ENCODE data around the gene HOXC5. TPM values are rescaled to one million over a fixed set of nuclear protein-coding genes. Genes with fewer than 3 reads are reported as not detected.

The HOXC5 gene
- total RNA-seq, 5 donors from 2014 or later (not counting 1 experiment from before 2014, with no cell fraction given), result not detected

DNA sequence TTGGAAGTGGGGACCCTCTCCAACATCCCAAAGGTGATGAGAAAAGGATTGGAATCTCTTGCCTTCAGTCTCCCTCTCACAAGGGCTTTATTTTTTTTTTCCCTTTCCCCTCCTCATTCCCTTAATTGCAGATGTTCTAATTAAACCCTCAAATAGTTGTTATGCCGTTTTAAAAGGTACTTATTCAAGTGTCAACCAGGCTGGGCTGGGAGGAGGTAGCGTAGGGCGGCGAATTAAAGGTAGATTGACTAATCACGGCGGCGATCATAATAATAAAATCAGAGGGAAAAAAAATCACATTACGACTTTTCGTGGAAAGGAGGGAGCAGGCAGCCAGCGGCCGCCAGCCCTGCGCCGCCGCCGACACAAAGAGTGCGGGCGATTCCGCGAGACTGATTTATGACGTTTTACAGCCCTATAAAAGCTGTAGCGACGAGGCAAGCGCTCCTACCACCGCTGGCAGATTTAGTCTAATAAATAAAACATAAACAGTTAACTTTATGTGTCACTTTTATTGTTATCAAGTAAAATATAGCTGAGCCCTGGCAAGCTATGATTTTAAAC lies 19.1 kb downstream of the HOXC5 start:
- no peak for DNase-seq
- H3K4me1 Mint-ChIP-seq, result peaks cover 38 to 46% (median 44%) of the 10 kb centered on the region in 3 donors
- H3K9me3 Mint-ChIP-seq, result no peaks in the 10 kb centered on the region
- Histone ChIP-seq H3K27me3 (replicated peaks in 1 of 2; ENCODE audit: control insufficient read depth in 2 of 2, extremely low read depth in 1 of 2, insufficient read depth in 2 of 2, low read length in 1 of 2) (peaks cover 33 to 69% of the 10 kb centered on the region in 2 experiments), H3K4me1 (ENCODE audit: control insufficient read depth in 1 of 2, extremely low read depth in 1 of 2, insufficient read depth in 2 of 2, low read length in 2 of 2) (peaks cover 4 to 52% of the 10 kb centered on the region in 2 experiments), H3K4me3 (ENCODE audit: control insufficient read depth in 1 of 2, extremely low read depth in 1 of 2, low read length in 1 of 2) (no peak overlapping the region), H3K27ac (ENCODE audit: low read length) (no peak overlapping the region), H3K9me3 (no peaks in the 10 kb centered on the region), H3K36me3 (ENCODE audit: control insufficient read depth in 2 of 2, extremely low read depth in 1 of 2, insufficient read depth in 1 of 2, low read length in 1 of 2) (no peaks in the 10 kb centered on the region)
- WGBS (ENCODE audit: insufficient coverage), result 25% methylated on average over 12 of the region's 24 CpGs
- H3K4me3 Mint-ChIP-seq, result peak overlapping the region in 1 of 3 donors; percentile 59
- H3K27me3 Mint-ChIP-seq, result peaks cover 74 to 91% of the 10 kb centered on the region in 2 donors
- ATAC-seq (replicated peaks in 1 of 4), result no peak
- no peak overlapping the region for H3K27ac Mint-ChIP-seq
- no peaks in the 10 kb centered on the region for H3K36me3 Mint-ChIP-seq
- ChIA-PET CTCF (interaction anchor here (0.6 to 1.5 kb wide), 6 partner anchors 13 to 911 kb away, joined by 3 to 4 read pairs (median 3); partner anchors contain the start of genes HOXC5 (in 1 of the 2) and HOXC6 (in 1 of the 2)), POLR2A (no interaction called here)

DNA sequence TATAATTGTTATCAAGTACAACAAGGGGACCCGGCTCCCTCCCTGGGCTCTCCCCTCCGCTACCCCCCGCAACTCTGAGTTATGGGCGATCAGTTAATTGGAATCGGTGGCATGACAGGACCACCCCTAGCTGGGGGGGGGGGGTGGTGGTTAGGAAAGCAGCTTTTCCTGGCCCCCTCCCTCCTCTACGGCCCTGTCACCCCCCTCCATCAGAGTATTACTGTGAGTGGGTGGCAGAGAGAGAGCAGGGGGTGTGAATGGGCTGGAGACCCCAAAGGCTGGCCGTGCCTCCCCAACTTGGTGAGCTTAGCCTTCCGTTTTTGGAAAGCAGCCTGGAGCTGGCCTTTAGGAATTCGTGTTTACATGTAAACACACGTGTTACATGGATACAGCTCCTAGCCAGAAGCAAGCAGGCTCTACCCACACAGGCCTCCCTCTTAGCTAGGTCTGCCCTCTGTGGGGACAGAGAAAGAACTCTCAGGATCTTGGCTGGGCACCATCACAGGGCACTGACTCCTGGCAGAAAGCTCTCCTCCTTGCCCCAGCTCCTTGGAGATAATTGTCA lies 19.7 kb downstream of the HOXC5 start:
- peaks cover 4 to 46% of the 10 kb centered on the region in 2 experiments for H3K4me1 ChIP-seq (ENCODE audit: control insufficient read depth in 1 of 2, extremely low read depth in 1 of 2, insufficient read depth in 2 of 2, low read length in 2 of 2)
- H3K36me3 ChIP-seq (ENCODE audit: control insufficient read depth in 2 of 2, extremely low read depth in 1 of 2, insufficient read depth in 1 of 2, low read length in 1 of 2), result no peaks in the 10 kb centered on the region
- ChIA-PET POLR2A (no interaction called here), CTCF (interaction anchor here (0.6 to 1.5 kb wide), 8 partner anchors 13 to 910 kb away, joined by 3 to 5 read pairs (median 3); partner anchors contain the start of genes COPZ1 (in 1 of the 2), HOXC5 (in 1 of the 2) and HOXC6 (in 1 of the 2))
- ATAC-seq (replicated peaks in 1 of 4) (peak in 1 of 4 experiments; percentile 23), DNase-seq (no peak)
- peak overlapping the region in 1 of 2 donors; percentile 39 for H3K27ac Mint-ChIP-seq
- H3K4me3 ChIP-seq (ENCODE audit: control insufficient read depth in 1 of 2, extremely low read depth in 1 of 2, low read length in 1 of 2), result peak overlapping the region; percentile 46 to 59
- no peaks in the 10 kb centered on the region for H3K9me3 Mint-ChIP-seq
- H3K4me3 Mint-ChIP-seq, result peak overlapping the region; percentile 59 to 65 (median 59)
- no peaks in the 10 kb centered on the region for H3K9me3 ChIP-seq
- WGBS (ENCODE audit: insufficient coverage), result 49% methylated on average over 4 of the region's 10 CpGs
- H3K27me3 Mint-ChIP-seq, result peaks cover 76 to 91% of the 10 kb centered on the region in 2 donors
- H3K4me1 Mint-ChIP-seq, result peaks cover 36 to 45% (median 44%) of the 10 kb centered on the region in 3 donors
- peaks cover 38 to 64% of the 10 kb centered on the region in 2 experiments for H3K27me3 ChIP-seq (replicated peaks in 1 of 2; ENCODE audit: control insufficient read depth in 2 of 2, extremely low read depth in 1 of 2, insufficient read depth in 2 of 2, low read length in 1 of 2)
- no peaks in the 10 kb centered on the region for H3K36me3 Mint-ChIP-seq
- peak overlapping the region; percentile 74 for H3K27ac ChIP-seq (ENCODE audit: low read length)

DNA sequence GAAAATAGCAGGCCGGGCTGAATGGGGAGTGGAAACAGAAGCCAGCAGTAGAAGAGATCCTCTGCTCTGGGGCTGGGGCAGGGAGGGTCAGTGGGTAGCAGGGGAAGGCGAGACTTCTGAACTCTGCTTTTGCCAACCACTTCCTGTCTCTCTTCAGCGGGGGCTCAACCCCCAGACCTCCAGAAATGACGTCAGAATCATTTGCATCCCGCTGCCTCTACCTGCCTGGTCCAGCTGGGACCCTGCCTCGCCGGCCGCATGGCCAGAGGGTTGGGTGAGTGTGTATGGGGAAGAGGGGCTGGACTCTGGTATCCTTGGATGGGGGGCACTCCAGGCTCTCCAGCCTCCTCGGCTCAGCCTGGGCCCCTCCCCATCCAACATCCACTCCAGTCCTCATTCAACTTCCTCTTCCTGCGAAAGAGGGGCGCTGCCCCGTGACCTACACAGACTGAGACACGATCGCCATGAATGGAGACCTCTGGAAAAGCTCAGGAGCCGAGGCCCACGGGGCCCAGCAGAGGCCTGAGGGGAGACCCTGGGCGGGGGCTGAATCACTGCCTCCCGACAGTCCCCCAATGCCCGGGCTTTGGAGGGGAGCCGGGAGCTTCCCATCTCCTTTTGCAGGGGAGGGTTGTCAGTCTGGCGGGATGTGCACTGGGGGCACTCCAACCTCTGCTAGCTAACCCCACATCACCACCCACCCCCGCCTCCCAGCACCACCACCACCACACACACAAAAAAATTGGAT lies 20.3 kb downstream of the HOXC5 start:
- CTCF ChIA-PET, result interaction anchor here (0.5 to 1.5 kb wide), 9 partner anchors 12 to 272 kb away, joined by 3 to 6 read pairs (median 3); partner anchors contain the start of genes COPZ1 (in 1 of the 2) and HOXC5 (in 1 of the 2)
- Mint-ChIP-seq H3K4me3 (peak overlapping the region; percentile 59 to 76 (median 65)), H3K9me3 (no peaks in the 10 kb centered on the region), H3K36me3 (no peaks in the 10 kb centered on the region), H3K27me3 (peaks cover 72 to 90% of the 10 kb centered on the region in 2 donors), H3K4me1 (peaks cover 34 to 44% (median 41%) of the 10 kb centered on the region in 3 donors), H3K27ac (peak overlapping the region in 1 of 2 donors; percentile 39)
- H3K27me3 ChIP-seq (replicated peaks in 1 of 2; ENCODE audit: control insufficient read depth in 2 of 2, extremely low read depth in 1 of 2, insufficient read depth in 2 of 2, low read length in 1 of 2), result peaks cover 34 to 62% of the 10 kb centered on the region in 2 experiments
- peak in 3 of 35 experiments; percentile 22 to 53 (median 24) for DNase-seq
- H3K4me1 ChIP-seq (ENCODE audit: control insufficient read depth in 1 of 2, extremely low read depth in 1 of 2, insufficient read depth in 2 of 2, low read length in 2 of 2), result peaks cover 4 to 41% of the 10 kb centered on the region in 2 experiments
- 0% methylated on average over 4 of the region's 22 CpGs for WGBS (ENCODE audit: insufficient coverage)
- H3K27ac ChIP-seq (ENCODE audit: low read length), result peak overlapping the region; percentile 74
- ATAC-seq (replicated peaks in 1 of 4), result peak; percentile 29 to 52 (median 43)
- peak overlapping the region; percentile 46 to 59 for H3K4me3 ChIP-seq (ENCODE audit: control insufficient read depth in 1 of 2, extremely low read depth in 1 of 2, low read length in 1 of 2)
- no peaks in the 10 kb centered on the region for H3K9me3 ChIP-seq
- H3K36me3 ChIP-seq (ENCODE audit: control insufficient read depth in 2 of 2, extremely low read depth in 1 of 2, insufficient read depth in 1 of 2, low read length in 1 of 2), result no peaks in the 10 kb centered on the region
- POLR2A ChIA-PET, result no interaction called here

DNA sequence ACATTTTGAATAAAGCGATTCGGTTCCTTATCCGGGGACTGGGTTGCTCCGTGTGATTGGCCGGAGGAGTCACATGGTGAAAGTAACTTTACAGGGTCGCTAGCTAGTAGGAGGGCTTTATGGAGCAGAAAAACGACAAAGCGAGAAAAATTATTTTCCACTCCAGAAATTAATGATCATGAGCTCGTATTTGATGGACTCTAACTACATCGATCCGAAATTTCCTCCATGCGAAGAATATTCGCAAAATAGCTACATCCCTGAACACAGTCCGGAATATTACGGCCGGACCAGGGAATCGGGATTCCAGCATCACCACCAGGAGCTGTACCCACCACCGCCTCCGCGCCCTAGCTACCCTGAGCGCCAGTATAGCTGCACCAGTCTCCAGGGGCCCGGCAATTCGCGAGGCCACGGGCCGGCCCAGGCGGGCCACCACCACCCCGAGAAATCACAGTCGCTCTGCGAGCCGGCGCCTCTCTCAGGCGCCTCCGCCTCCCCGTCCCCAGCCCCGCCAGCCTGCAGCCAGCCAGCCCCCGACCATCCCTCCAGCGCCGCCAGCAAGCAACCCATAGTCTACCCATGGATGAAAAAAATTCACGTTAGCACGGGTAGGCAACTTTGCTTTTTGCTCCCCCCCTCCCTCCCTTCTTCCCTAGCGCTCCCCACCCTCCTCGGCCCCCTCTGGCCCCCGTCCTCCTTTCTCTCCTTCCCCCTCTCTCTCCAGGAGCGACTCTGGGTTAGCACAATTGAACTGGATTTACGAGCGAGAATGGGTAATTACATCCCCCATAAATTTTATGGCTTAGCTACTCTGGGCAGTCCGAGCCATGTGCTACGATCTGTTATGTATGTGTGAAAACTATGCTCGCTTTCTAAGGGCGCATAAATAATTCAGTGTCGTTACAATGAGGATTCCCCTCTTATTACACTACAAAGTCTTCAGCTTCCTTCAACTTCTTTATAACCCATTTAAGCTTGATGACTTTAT lies 21.2 kb downstream of the HOXC5 start, which contains the start of gene HOXC4:
TSS of gene HOXC4 (plus strand) at position 85 of the 991 bp plus-strand sequence. CDS start at position 173, 88 bp downstream.
- peak in 10 of 35 experiments; percentile 10 to 55 (median 28) for DNase-seq
- peak within 1 kb of the TSS; percentile 74 for H3K27ac ChIP-seq (ENCODE audit: low read length)
- H3K27me3 Mint-ChIP-seq, result peaks cover 70 to 90% of the 10 kb centered on the region in 2 donors
- H3K4me1 Mint-ChIP-seq, result peaks cover 34 to 44% (median 41%) of the 10 kb centered on the region in 3 donors
- H3K4me1 ChIP-seq (ENCODE audit: control insufficient read depth in 1 of 2, extremely low read depth in 1 of 2, insufficient read depth in 2 of 2, low read length in 2 of 2), result peaks cover 4 to 41% of the 10 kb centered on the region in 2 experiments
- ATAC-seq (replicated peaks in 1 of 4), result peak; percentile 58 to 67 (median 60)
- CTCF ChIA-PET, result interaction anchor here (0.6 to 1.1 kb wide), 8 partner anchors 17 to 438 kb away, joined by 3 to 6 read pairs (median 4); partner anchors contain the start of gene COPZ1 (in 1 of the 2)
- H3K36me3 Mint-ChIP-seq, result no peaks in the 10 kb centered on the region
- no peaks in the 10 kb centered on the region for H3K36me3 ChIP-seq (ENCODE audit: control insufficient read depth in 2 of 2, extremely low read depth in 1 of 2, insufficient read depth in 1 of 2, low read length in 1 of 2)
- WGBS (ENCODE audit: insufficient coverage), result 4% methylated on average over 33 of the region's 52 CpGs
- H3K4me3 Mint-ChIP-seq, result peak within 1 kb of the TSS; percentile 59 to 76 (median 65)
- H3K27ac Mint-ChIP-seq, result peak within 1 kb of the TSS in 1 of 2 donors; percentile 39
- peaks cover 28 to 60% of the 10 kb centered on the region in 2 experiments for H3K27me3 ChIP-seq (replicated peaks in 1 of 2; ENCODE audit: control insufficient read depth in 2 of 2, extremely low read depth in 1 of 2, insufficient read depth in 2 of 2, low read length in 1 of 2)
- H3K4me3 ChIP-seq (ENCODE audit: control insufficient read depth in 1 of 2, extremely low read depth in 1 of 2, low read length in 1 of 2), result peak within 1 kb of the TSS; percentile 46 to 59
- H3K9me3 ChIP-seq, result no peaks in the 10 kb centered on the region
- H3K9me3 Mint-ChIP-seq, result no peaks in the 10 kb centered on the region
- POLR2A ChIA-PET, result interaction anchor here in 1 of 2 donors (0.6 kb wide), 1 partner anchor 84 kb away, joined by 3 read pairs; no protein-coding TSS in a partner anchor

DNA sequence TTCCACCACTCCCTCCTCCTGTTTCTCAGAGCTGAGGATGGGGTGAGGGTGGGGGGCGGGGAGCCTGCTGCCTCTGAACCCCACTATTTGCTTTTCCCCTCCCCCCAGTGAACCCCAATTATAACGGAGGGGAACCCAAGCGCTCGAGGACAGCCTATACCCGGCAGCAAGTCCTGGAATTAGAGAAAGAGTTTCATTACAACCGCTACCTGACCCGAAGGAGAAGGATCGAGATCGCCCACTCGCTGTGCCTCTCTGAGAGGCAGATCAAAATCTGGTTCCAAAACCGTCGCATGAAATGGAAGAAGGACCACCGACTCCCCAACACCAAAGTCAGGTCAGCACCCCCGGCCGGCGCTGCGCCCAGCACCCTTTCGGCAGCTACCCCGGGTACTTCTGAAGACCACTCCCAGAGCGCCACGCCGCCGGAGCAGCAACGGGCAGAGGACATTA lies 21.9 kb downstream of the HOXC5 start:
- ATAC-seq (replicated peaks in 1 of 4) (no peak), DNase-seq (no peak)
- no peak overlapping the region for H3K4me3 ChIP-seq (ENCODE audit: control insufficient read depth in 1 of 2, extremely low read depth in 1 of 2, low read length in 1 of 2)
- peaks cover 71 to 90% of the 10 kb centered on the region in 2 donors for H3K27me3 Mint-ChIP-seq
- H3K4me1 ChIP-seq (ENCODE audit: control insufficient read depth in 1 of 2, extremely low read depth in 1 of 2, insufficient read depth in 2 of 2, low read length in 2 of 2), result peaks cover 4 to 41% of the 10 kb centered on the region in 2 experiments
- no peaks in the 10 kb centered on the region for H3K9me3 Mint-ChIP-seq
- H3K4me1 Mint-ChIP-seq, result peaks cover 33 to 43% (median 40%) of the 10 kb centered on the region in 3 donors
- H3K9me3 ChIP-seq, result no peaks in the 10 kb centered on the region
- H3K36me3 ChIP-seq (ENCODE audit: control insufficient read depth in 2 of 2, extremely low read depth in 1 of 2, insufficient read depth in 1 of 2, low read length in 1 of 2), result no peaks in the 10 kb centered on the region
- WGBS (ENCODE audit: insufficient coverage), result 19% methylated on average over 8 of the region's 24 CpGs
- ChIA-PET POLR2A (interaction anchor here in 1 of 2 donors (0.6 kb wide), 1 partner anchor 83 kb away, joined by 3 read pairs; no protein-coding TSS in a partner anchor), CTCF (interaction anchor here in 1 of 2 donors (0.6 to 0.7 kb wide), 2 partner anchors 153 to 438 kb away, joined by 3 to 4 read pairs; no protein-coding TSS in a partner anchor)
- H3K4me3 Mint-ChIP-seq, result peak overlapping the region in 2 of 3 donors; percentile 58 to 59
- no peak overlapping the region for H3K27ac Mint-ChIP-seq
- H3K36me3 Mint-ChIP-seq, result no peaks in the 10 kb centered on the region
- peaks cover 26 to 63% of the 10 kb centered on the region in 2 experiments for H3K27me3 ChIP-seq (replicated peaks in 1 of 2; ENCODE audit: control insufficient read depth in 2 of 2, extremely low read depth in 1 of 2, insufficient read depth in 2 of 2, low read length in 1 of 2)
- H3K27ac ChIP-seq (ENCODE audit: low read length), result no peak overlapping the region

Measured in T-cell (primary cell).